ENCODE data around the gene MED13L. TPM values are rescaled to one million over a fixed set of nuclear protein-coding genes. Genes with fewer than 3 reads are reported as not detected.

The MED13L gene
- total RNA-seq, 1 donor from 2014 or later: 89.0 TPM

DNA sequence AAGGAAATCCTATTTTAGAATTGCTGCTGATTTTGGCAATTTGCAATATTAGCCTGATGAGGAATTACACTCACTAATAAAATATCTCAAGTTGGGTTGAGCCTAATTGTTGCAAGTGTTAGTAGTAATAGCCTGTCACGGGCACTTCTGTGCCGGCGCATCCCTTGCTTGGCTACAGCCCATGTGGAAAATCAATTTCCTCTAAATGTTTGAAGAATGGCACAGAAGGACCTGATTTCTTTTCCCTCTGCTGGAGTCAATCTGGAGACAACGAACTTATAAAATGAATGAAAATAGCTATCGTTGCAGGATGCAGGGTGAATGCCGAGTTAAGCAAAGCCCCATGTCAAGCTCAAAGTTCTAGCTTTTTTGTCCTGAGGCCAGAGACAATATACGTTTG is 31.2 kb upstream of the MED13L start:
- no peaks in the 10 kb centered on the region for H3K27me3 Mint-ChIP-seq (ENCODE audit: low read depth)
- no peak for DNase-seq (ENCODE audit: low read depth, low spot score)
- peaks cover 18% of the 10 kb centered on the region for H3K4me1 Mint-ChIP-seq
- H3K9me3 Mint-ChIP-seq: peaks cover 4% of the 10 kb centered on the region
- TF ChIP-seq, protein P1, sequence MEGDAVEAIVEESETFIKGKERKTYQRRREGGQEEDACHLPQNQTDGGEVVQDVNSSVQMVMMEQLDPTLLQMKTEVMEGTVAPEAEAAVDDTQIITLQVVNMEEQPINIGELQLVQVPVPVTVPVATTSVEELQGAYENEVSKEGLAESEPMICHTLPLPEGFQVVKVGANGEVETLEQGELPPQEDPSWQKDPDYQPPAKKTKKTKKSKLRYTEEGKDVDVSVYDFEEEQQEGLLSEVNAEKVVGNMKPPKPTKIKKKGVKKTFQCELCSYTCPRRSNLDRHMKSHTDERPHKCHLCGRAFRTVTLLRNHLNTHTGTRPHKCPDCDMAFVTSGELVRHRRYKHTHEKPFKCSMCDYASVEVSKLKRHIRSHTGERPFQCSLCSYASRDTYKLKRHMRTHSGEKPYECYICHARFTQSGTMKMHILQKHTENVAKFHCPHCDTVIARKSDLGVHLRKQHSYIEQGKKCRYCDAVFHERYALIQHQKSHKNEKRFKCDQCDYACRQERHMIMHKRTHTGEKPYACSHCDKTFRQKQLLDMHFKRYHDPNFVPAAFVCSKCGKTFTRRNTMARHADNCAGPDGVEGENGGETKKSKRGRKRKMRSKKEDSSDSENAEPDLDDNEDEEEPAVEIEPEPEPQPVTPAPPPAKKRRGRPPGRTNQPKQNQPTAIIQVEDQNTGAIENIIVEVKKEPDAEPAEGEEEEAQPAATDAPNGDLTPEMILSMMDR (conservative IDR thresholded peaks at IDR 0.05): no peak
- H3K36me3 Mint-ChIP-seq (ENCODE audit: low read depth): peaks cover 4% of the 10 kb centered on the region
- no peak overlapping the region for H3K4me3 Mint-ChIP-seq
- no peak overlapping the region for H3K27ac Mint-ChIP-seq (ENCODE audit: unreplicated experiment)

DNA sequence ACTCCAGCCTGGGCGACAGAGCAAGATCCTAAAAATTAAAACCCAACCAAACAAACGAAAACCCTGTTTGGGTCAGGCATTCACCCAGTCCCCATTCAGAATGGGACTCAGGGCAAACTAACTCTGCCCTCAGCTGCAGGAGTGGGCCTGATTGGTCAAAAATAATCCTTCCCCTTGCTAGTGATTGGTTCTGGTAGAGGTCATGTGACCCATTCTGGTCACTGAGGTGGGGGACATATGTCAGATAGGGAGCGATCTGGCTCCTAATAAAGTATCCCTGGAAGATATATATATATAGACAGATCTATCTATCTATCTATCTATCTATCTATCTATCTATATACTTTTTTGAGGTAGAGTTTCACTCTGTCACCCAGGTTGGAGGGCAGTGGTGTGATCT is 29.5 kb upstream of the MED13L start:
- Mint-ChIP-seq H3K27ac (ENCODE audit: unreplicated experiment) (no peak overlapping the region), H3K9me3 (peaks cover 4% of the 10 kb centered on the region), H3K36me3 (ENCODE audit: low read depth) (peaks cover 4% of the 10 kb centered on the region), H3K4me1 (peaks cover 35% of the 10 kb centered on the region), H3K4me3 (no peak overlapping the region), H3K27me3 (ENCODE audit: low read depth) (no peaks in the 10 kb centered on the region)
- no peak for DNase-seq (ENCODE audit: low read depth, low spot score)
- TF ChIP-seq, protein P1 (conservative IDR thresholded peaks at IDR 0.05): no peak

DNA sequence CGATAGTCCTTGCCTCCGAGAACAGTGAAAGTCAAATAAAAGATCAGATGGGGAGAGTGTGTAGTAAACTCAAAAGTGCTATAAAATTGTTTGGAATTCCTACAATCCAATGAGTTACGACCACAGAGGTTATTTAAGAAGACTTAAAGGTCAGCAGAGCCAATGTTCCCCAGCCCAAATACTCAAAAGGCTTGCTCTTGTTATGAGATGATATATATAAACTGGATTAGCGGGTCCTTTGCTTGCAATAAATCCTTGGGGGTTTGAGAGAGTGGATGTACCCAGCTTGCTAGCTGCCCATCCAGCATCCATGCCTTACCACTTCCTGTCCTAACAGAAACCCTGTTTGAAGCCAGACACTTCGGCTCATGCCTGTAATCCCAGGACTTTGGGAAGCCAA is 29.0 kb upstream of the MED13L start:
- peaks cover 4% of the 10 kb centered on the region for H3K36me3 Mint-ChIP-seq (ENCODE audit: low read depth)
- H3K4me1 Mint-ChIP-seq: peaks cover 39% of the 10 kb centered on the region
- DNase-seq (ENCODE audit: low read depth, low spot score): no peak
- TF ChIP-seq, protein P1 (conservative IDR thresholded peaks at IDR 0.05): no peak
- H3K4me3 Mint-ChIP-seq: no peak overlapping the region
- H3K27me3 Mint-ChIP-seq (ENCODE audit: low read depth): no peaks in the 10 kb centered on the region
- peaks cover 4% of the 10 kb centered on the region for H3K9me3 Mint-ChIP-seq
- H3K27ac Mint-ChIP-seq (ENCODE audit: unreplicated experiment): no peak overlapping the region

DNA sequence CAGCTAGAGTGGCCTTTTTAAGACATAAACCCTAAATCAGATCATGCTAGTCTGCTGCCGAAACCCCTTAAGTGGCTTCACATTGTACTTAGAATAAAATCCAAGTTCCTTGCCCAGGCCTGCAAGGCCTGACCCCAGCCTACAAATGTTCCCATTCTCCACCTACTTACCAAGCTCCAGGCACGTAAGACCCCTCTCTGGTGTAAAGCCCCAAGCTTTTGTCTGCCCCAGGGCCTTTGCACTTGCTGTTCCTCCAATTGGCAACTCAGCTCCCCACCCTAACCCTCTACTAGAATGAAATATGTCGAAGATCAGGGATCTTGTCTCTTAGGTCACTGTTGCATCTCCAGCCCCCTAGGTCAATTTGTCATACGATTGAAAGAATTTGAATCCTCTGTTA is 27.1 kb upstream of the MED13L start:
- Mint-ChIP-seq H3K27me3 (ENCODE audit: low read depth) (no peaks in the 10 kb centered on the region), H3K36me3 (ENCODE audit: low read depth) (peaks cover 4% of the 10 kb centered on the region), H3K9me3 (peaks cover 4% of the 10 kb centered on the region), H3K27ac (ENCODE audit: unreplicated experiment) (peak overlapping the region; percentile 31), H3K4me1 (peaks cover 54% of the 10 kb centered on the region), H3K4me3 (no peak overlapping the region)
- TF ChIP-seq, protein P1 (conservative IDR thresholded peaks at IDR 0.05): no peak
- DNase-seq (ENCODE audit: low read depth, low spot score): no peak

DNA sequence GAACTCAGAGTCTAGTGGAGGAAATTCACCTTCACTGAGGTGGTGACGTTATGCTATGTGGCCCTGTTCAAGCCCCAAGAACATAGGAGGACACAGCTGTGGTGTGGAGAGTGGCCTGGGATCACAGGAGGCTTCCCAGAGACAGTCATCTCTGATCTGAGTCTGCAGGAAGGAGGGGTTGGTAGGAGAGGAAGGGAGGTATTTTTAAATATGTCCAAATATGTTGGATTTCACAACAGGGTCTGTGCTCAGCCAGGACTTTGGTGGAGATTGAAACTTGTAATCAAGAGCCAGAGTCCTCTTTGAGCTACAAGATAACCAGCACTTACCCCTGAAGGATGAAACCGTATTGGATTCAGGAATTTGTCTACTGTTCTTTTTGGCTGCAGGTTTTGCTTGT is 26.4 kb upstream of the MED13L start:
- no peak for DNase-seq (ENCODE audit: low read depth, low spot score)
- TF ChIP-seq, protein P1 (conservative IDR thresholded peaks at IDR 0.05): no peak
- no peaks in the 10 kb centered on the region for H3K36me3 Mint-ChIP-seq (ENCODE audit: low read depth)
- H3K9me3 Mint-ChIP-seq: no peaks in the 10 kb centered on the region
- peak overlapping the region; percentile 73 for H3K27ac Mint-ChIP-seq (ENCODE audit: unreplicated experiment)
- H3K27me3 Mint-ChIP-seq (ENCODE audit: low read depth): no peaks in the 10 kb centered on the region
- peaks cover 59% of the 10 kb centered on the region for H3K4me1 Mint-ChIP-seq
- no peak overlapping the region for H3K4me3 Mint-ChIP-seq

DNA sequence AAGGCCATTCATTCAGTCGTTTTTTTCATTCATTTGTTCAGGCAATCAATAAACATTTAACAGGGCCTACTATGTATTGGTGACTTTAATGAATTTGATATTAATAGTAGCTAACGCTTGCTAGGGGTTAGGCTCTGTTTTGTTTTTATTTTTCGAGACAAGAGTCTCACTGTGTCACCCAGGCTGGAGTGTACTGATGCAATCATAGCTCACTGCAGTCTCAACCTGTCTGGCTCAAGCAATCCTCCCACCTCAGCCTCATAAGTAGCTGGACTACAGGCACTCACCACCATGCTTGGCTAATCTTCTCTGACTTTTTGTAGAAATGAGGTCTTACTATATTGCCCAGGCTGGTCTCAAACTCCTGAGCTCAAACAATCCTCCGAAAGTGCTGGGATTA is 25.6 kb upstream of the MED13L start:
- Mint-ChIP-seq H3K27ac (ENCODE audit: unreplicated experiment) (peak overlapping the region; percentile 45), H3K36me3 (ENCODE audit: low read depth) (no peaks in the 10 kb centered on the region), H3K4me3 (no peak overlapping the region), H3K27me3 (ENCODE audit: low read depth) (no peaks in the 10 kb centered on the region), H3K9me3 (no peaks in the 10 kb centered on the region), H3K4me1 (peaks cover 52% of the 10 kb centered on the region)
- DNase-seq (ENCODE audit: low read depth, low spot score): no peak
- TF ChIP-seq, protein P1 (conservative IDR thresholded peaks at IDR 0.05): no peak

Data from neural crest cell (in vitro differentiated cells).